ENCODE measurements around the gene FGFRL1.

Gene FGFRL1

DNA sequence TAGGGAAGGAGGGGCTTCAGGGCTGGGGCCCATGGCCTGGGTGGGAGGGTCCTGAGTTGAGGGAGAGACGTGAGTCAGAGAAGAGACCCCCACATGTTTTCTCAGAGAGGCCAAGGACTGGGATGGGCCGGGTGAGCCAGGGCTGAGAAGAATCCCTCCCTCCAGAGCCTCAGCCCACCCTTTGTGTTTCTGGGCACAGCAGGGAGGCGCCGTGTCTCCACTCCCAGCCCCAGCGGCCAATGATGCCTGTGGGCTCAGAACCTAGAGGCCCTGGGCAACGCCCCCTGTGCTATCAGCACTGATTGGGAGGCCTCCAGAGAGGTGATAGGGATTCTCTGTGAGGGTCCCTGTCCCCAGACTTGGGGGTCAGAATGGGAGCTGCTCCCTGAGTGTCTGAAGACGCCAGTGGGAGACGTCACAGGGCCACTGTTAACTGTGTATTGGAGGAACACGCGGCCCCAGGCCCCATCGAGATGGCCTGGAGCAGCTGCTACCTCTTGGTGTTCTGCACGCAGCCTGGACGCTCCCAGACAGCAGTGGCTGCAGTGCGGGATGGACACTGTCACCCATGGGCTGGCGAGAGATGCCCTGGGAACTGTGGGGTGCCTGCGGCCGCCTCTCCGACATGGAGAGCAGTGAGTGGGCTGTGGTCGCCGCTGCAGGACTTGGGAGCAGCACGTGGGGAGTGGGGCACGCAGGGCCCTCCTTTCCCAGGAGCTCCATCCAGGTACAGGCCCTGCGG, 8.5 kb downstream of the FGFRL1 start:
- H3K9me3 ChIP-seq (ENCODE audit: severe bottlenecking): no peaks in the 10 kb centered on the region
- no peak for DNase-seq
- no peak overlapping the region for H3K4me3 ChIP-seq (ENCODE audit: low read depth, low read length)
- peaks cover 27% of the 10 kb centered on the region for H3K36me3 ChIP-seq
- no peaks in the 10 kb centered on the region for H3K27me3 ChIP-seq (ENCODE audit: insufficient read depth, low read depth, severe bottlenecking)
- no peak overlapping the region for H3K27ac ChIP-seq
- no peak for TF ChIP-seq CTCF (IDR thresholded peaks at IDR 0.05; ENCODE audit: low read depth, low read length)

DNA sequence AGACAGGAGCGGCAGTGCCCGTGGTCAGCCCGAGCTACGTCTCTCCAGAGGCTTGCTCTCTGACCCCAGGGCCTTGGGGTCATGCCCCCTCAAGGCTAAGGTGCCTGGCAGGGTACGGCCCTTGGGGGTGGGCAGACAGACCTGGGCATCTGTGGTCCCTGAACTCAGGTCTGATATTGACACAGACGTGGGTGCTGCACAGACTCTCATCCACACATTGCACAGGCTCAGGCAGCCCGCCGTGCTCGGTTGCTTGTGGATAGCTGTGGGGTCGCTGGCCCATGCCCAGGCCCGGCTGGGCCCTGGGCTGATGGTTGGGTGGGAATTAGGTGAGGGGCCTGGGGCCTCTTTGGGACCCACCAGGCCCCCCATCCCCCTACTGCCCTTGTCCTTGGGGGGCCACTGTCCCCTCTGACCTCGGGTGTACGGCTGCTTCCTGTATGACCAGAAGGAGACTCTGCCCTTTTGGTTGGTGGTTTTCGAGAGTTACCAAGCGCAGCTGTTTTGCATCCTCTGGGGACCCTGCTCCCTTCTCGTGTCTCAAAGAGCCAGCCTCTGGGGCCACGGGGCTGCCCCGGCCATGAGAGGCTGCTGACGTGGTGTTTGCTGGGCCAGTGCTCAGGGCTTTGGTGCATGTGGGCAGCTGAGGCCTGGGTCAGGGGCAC, 10.1 kb downstream of the FGFRL1 start:
- Histone ChIP-seq H3K9me3 (ENCODE audit: severe bottlenecking) (no peaks in the 10 kb centered on the region), H3K27ac (no peak overlapping the region), H3K4me3 (ENCODE audit: low read depth, low read length) (no peak overlapping the region), H3K27me3 (ENCODE audit: insufficient read depth, low read depth, severe bottlenecking) (no peaks in the 10 kb centered on the region), H3K36me3 (peaks cover 32% of the 10 kb centered on the region)
- TF ChIP-seq CTCF (IDR thresholded peaks at IDR 0.05; ENCODE audit: low read depth, low read length): no peak
- no peak for DNase-seq

DNA sequence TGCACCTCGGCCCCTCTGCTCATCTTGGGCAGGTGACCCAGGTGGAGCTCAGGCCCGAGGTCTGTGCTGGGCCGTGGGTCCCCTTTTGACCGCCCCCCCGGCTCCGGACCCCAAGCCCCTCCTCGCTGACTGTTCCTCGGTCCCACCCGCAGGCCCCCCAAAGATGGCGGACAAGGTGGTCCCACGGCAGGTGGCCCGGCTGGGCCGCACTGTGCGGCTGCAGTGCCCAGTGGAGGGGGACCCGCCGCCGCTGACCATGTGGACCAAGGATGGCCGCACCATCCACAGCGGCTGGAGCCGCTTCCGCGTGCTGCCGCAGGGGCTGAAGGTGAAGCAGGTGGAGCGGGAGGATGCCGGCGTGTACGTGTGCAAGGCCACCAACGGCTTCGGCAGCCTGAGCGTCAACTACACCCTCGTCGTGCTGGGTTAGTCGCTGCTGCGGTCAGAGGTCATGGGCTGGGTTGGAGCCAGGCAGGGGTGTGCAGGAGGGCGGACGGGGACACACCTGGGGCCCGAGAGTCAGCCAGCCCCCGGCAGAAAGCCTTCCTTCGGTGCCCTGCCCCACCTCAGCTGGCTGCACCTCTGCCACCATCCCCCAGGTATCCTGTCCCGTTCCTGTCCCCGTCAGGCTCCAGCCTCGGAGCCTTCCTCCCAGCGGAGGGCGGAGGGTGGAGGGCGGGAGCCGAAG, 10.8 kb downstream of the FGFRL1 start:
- Histone ChIP-seq H3K27ac (no peak overlapping the region), H3K4me3 (ENCODE audit: low read depth, low read length) (no peak overlapping the region), H3K27me3 (ENCODE audit: insufficient read depth, low read depth, severe bottlenecking) (no peaks in the 10 kb centered on the region), H3K36me3 (peaks cover 32% of the 10 kb centered on the region), H3K9me3 (ENCODE audit: severe bottlenecking) (no peaks in the 10 kb centered on the region)
- no peak for TF ChIP-seq CTCF (IDR thresholded peaks at IDR 0.05; ENCODE audit: low read depth, low read length)
- no peak for DNase-seq

- no peak for DNase-seq
- Histone ChIP-seq H3K9me3 (ENCODE audit: severe bottlenecking) (no peaks in the 10 kb centered on the region), H3K36me3 (peaks cover 32% of the 10 kb centered on the region), H3K4me3 (ENCODE audit: low read depth, low read length) (no peak overlapping the region), H3K27me3 (ENCODE audit: insufficient read depth, low read depth, severe bottlenecking) (no peaks in the 10 kb centered on the region), H3K27ac (no peak overlapping the region)
- no peak for TF ChIP-seq CTCF (IDR thresholded peaks at IDR 0.05; ENCODE audit: low read depth, low read length)
Measured at GRCh38 chr4:1022739-1023066, 11.3 kb downstream of the FGFRL1 start.

DNA sequence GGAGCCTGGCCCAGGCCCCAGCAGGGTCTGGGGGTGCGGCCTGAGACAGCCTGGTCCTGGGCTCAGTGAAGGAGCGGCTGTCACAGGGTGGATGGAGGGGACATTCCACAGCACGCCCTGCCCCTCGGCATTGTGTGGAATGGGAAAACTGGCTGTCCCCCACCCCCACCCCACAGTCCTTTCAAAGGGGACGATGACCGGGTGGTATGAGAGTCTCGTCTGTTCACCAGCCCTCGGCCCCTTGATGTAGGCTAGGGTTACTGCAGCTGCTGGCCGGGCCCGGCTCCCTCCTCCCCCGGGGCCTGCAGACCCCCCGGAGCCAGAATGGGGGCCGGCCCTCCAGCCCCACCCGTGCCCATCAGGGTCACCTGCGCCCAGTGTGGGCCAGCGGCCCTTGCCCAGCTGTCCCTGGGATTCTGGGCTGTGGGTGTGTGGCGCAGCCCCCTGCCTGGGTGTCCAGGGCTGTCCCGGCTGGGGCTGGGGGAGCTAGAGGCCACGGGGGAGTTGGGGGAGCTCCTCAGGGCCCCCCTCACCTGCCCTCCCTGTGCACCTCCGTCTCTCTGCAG, 11.7 kb downstream of the FGFRL1 start:
- Histone ChIP-seq H3K36me3 (peaks cover 32% of the 10 kb centered on the region), H3K9me3 (ENCODE audit: severe bottlenecking) (no peaks in the 10 kb centered on the region), H3K4me3 (ENCODE audit: low read depth, low read length) (no peak overlapping the region), H3K27me3 (ENCODE audit: insufficient read depth, low read depth, severe bottlenecking) (no peaks in the 10 kb centered on the region), H3K27ac (no peak overlapping the region)
- TF ChIP-seq CTCF (IDR thresholded peaks at IDR 0.05; ENCODE audit: low read depth, low read length): no peak
- no peak for DNase-seq
